ENCODE data around the gene CFAP61.

Gene CFAP61

DNA sequence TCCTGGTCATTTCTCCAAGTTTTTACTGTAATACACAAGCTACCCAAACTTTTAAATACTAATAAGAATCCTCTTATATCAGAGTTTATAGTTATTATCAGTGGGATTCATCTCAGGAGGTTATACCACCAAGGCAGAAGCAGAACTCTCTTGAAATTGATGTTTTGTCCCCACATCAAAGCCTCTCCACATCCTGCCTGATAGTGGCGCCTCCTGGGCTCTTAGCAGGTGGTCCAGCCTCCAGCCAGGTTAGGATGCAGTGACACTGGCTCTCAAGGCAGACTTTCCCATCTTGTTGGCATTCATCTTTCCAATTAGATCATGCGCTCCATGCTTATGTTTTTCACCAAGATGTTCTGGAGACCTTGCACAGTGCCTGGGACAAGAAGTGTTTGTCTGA is 233.7 kb downstream of the CFAP61 start:
- no peak for DNase-seq

DNA sequence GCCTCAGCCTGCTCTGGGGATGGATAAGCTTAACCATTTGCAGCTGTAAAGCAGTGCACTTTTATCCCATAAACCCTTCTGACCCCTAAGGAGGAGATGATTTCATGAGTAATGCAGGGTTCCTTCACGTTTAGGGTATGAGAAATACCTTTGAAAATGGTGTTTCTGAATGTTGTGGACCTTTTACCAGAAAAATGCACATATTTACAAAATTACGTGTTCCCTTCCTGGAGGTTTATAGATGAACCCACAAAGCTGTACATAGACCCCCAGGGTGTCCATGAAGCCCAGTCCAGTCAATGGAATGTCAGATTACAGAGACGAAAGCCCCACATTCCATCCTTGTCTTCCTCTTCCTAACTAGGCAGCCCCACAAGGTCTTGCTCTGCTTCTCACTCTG is 237.0 kb downstream of the CFAP61 start:
- no peak for DNase-seq

DNA sequence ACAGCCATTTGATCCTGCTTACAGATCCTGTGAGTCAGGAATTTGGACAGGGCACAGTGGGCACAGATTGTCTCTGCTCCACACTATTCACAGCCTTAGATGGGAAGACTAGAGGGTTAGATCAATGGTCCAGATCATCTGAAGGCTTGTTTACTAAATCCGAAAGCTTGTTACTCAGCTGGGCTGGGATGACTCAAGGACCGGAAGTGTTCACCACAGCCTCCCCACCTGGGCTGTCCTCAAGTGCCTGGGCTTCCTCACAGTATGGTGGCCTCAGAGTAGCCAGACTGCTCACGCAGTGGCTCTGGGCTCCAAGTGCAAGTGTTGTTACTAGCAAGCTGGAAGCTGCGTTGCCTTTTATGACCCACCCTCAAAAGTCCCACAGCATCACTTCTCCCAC is 240.1 kb downstream of the CFAP61 start:
- no peak for DNase-seq

DNA sequence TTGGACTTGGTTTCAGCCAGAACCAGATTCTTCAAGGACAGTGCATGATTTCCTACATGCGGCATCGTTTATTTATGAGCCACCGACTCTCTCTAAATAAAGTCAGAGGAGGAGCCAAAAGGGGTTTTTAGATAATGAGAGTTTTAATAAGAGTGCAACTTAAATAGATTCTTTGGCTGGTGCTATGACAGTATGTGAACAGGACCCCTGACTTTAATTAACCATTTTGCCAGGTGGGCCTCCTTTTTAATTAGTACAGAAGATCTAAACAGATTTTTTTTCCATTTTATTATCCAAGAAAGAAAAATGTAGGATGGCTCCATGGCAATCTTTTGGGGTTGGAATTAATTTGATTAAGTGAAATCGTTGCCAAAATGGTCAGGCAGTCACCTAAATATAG is 240.8 kb downstream of the CFAP61 start:
- no peak for DNase-seq

DNA sequence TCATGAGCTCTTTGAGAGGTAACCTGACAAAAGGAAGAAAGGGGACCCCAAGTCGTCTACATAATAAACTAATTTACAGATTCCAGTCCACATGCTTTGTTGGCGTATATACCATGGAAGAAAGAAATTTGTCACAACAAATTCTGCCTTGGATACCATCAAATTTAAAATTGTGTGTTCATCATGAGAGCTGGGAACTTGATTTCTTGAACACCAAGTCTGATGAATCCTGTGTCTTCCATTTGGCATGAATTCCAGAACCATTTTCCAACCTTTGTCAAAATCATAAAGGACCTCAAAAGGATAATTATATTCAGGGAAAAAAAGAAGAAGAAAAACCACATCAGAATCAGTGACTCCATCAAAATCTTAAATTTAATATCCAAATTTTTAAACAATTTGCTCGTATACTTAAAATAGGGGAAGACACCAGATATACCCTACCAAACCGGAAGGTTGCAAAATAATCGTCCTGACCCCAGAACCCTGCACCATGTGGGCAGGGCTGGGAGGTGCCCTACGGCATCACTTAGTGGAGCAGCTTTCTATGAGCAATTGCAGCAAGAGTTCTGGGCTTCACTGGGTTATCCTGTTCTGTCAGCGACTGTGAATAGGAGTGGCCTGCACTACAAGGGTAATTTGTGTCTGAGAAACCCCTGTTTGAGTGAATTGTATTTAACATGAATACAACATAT is 241.5 kb downstream of the CFAP61 start:
- no peak for DNase-seq

DNA sequence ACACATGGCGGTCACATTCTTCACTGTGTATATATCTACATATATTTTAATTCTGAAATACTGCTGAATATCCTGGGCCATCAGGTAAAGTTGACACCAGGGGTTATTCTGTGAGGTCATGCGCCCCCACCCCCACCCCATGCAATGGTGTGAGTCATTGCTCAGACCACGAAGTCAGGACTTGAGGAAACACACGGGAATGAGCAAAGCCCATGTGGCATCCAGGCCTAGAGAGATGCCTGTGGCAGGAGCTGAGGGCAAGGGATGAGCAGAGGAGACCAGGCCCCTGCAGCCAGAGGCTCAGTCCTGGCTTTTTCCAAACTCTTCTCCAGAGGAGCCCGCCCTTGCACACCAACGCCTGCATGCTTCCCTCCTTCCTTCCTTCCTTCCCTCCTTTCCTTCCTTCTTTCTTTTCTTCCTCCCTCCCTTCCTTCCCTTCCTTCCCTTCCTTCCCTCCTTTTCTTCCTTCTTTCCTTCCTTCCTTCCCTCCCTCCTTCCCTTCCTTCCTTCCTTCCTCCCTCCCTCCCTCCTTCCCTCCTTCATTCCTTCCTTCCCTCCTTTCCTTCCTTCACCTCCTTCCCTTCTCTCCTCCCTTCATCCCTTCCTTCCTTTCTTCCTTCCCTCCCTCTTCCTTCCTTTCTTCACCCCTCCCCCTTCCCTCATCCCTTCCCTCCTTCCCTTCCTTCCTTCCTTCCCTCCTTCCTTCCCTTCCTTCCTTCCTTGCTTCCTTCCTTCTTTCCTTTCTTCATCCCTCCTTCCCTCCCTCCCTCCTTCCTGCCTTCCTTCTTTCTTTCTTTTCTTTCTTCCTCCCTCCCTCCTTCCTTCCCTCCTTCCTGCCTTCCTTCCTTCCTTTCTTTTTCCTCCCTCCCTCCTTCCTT is 243.5 kb downstream of the CFAP61 start:
- no peak for DNase-seq

DNA sequence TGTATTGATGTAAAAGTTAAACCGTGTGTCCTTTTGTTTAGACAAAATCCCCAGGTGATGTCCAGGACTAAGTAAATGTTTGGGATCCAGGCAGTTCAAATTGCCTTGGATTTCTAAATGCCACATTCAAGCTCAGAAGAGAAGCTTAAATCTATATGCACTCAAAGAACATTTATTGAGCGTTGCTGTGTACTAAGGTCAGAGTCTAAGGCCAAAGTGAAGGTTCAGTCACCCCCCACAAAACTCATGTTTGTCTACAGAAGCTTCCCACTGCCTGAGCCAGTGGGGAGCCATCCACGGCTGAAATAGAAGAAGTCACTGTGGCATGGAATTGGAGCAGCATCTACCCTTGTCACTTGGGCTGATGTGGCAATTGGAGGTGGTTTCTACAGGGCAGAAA is 244.8 kb downstream of the CFAP61 start:
- no peak for DNase-seq

DNA sequence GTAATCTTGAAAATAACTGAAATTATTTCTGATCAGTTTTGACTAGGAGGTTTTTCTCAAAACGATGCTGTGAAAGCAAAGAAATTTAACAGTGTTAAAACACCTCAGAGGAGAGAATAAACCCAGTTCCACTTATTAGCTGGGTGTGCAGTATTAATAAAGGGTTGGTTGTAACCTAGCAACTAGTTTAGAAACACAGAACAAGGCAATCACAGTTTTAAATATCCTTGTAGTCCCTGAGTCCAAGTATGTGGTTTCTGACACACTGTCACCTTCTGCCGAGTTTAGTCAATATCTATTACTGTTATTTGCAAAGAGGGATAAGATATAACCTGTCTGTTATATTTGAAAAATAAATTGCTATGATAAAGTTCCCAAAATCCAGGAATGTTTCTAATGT is 245.4 kb downstream of the CFAP61 start:
- DNase-seq, result no peak

DNA sequence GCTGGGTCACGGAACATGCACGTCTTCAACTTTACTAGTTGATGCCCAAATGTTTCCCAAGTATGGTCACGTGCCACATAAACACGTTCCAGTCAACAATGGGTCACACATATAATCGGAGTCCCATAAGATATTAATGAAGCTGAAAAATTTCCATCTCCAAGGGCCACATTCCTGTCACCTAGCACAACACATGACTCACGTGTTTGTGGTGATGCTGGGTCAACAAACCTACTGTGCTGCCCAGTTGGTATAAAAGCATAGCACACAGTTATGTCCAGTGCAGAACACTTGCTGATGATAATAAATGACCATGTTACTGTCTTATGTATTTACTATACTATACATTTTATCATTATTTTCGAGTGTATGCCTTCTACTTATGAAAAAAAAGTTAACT is 247.6 kb downstream of the CFAP61 start:
- no peak for DNase-seq

DNA sequence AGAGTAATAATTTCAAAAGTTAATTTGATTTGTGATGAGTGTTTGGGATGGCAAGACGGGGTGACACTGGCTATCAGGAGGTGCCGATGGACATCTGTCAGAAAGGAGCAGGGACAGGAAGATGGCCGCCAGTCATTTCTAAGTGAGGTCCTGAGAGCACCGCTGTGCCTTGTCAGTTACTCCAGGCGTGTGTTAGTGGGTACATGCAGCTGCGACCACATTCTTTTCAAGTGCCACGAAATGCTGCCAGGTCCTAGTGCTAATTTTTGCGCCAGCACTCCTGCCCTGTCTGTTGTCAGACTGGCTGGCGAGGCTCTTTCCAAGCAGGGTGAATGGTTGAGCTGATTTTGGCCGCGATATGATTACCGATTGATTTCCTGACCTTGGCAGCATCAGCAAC is 251.0 kb downstream of the CFAP61 start:
- DNase-seq, result peak; percentile 39

DNA sequence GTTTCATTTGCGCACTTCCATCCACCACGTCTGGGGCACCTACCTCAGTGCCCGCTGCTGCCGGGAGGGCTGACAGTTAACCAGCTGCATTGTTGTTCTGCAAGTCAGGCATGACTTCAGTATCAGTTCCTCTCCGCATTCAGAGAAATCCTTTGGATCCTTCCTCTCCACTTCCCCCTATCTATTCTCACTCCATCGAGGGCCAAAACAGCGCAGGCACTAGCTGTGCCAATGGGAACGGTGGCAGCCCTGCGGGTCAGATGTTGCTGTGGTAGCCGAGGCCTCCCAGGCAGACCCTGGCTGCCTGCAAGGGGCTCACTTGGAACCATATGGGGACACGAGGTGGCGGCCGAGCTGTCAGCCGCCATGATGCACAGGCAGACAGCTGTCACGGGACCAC is 251.4 kb downstream of the CFAP61 start:
- DNase-seq, result no peak

DNA sequence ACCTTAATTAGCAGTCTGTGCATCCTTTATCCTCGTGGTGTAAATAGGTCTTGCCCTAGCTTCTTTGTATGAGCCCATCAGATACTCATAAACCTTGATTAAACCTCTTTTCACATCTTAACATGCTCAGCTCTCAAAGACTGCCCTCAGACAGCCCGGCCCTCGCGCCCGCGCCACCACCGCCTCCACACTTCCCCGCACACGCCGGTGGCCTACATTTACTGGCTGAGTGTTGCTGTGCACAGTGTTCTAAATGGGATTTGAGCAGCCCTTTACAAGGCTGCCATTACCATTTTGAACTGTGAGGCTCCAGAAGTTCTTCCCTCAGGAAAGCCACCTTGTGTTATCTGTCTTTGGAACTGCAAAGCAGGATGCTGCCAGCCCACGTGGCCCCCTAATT is 252.6 kb downstream of the CFAP61 start:
- DNase-seq, result no peak

DNA sequence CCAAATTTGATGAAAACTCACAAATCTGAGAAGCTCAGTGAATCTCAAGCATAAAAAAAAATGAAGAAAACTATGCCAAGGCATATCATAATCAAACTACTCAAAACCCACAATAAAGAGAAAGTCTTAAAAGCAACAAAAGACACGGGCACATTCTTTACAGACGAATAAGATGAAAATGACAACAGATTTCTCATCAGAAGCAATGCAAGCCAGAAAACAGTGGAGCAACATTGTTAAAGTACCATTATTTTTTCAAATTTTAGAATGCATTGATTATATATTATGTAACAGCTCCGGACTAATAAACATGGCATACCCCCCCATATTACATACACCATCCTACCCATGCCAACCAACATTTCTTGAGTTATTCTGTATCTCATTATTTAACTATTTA is 260.2 kb downstream of the CFAP61 start:
- DNase-seq, result no peak

DNA sequence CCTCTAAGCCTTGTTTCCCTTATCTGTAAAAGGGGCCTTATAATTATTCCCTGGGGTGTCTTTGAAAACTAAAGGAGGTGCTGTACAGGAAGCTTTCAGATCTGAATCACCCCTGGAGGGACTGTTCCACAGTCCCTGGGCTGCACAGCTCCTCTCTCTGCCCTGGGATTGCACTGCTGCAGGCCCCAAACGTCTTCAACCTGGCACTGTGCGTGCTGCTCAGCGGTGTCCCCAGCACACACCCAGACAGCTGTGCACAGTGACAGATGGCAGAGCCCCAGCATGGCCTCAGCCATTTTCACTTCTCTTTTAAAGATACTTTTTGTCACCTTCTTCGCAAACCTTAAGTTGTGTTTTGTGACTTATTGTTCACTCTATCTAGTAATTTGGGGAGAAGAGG is 264.9 kb downstream of the CFAP61 start:
- DNase-seq, result no peak

DNA sequence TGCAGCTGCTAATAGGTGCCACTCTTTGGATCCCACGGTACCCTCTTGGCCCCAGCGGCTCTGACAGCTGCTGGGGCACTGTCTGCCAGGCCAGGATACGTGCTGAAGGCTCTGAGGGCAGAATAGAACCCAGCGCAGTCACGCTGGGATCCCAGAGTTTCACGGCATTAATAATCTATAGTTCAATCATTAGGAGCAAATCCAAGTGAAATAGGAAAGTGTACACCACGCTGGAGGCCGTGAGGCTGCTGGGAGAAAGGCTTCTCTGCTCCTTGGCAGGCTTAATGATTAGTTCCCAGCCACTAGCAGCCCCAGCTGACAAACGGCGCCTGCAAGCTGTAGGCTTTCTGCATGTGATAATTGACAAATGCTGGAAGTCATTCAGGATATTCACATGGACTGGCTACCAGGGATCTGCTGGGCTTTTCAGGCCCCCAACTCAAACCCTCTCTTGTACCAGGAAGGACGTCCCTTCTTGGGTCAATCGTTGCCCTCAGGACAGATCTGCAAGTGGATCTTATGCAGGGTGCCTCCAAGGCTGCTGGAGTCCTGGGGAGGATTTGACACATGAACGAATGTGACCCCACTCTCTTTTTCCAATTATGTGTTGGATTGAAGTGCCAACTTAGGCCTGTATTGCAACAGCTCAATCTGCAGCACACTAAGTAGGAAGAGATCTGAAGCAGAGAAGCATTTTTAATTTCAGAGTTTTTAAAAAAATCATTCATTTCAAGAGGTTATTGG is 265.5 kb downstream of the CFAP61 start:
- DNase-seq, result no peak

DNA sequence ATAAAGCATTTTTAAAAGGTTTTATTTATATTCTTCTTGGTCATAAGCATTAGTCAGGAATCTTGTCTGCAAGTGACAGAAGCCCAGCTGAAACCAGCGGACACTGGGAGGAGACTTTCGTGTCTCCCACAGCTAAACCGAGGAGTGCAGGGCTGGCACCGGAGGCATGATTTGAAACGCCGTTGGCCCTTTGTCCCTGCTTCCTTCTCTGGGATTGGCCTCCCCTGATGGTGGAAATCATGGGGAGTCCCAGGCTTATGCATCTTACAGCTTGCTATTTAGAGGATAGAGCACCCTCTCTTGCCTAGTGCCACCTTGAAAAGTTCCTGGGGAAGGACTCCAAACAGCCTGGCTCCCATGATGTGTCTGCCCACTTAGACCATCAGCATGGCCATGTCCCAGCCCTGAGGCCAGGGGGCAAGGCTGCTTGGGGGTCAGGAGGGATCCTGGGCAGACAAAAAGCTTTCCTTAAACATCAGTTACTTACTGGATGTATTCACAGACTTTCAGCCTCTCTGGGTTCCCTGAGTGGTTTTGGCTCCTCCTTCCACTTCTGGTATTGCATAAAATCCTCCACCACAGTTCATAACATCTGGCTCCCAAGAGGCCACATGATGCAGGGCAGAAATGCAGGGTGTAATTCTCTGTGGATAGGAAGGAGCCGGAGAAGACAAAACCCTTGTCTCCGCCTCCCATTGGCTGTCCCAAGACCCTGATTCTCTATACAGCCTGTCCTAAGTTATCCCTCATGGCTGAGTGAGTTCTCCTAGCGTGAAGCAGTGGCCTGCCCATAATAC is 266.2 kb downstream of the CFAP61 start:
- DNase-seq, result no peak

DNA sequence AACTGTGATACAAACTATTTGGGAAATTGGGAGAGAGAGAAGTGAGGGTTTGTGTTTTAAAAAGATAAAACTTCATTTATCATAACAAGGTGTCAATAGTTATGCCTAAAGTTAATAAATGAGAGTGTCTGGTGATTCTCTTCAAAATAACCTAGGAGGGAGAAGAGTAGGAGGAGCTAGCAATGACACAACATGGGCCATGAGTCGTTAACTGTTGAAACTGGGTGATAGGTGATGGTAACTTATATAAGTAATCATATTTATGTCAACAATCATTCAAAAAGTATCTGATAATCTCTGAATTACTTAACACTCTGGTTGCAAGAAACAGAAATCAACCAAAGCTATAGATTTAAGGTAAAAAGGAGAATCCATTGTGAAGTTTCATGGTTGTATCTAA is 268.8 kb downstream of the CFAP61 start:
- DNase-seq, result no peak

DNA sequence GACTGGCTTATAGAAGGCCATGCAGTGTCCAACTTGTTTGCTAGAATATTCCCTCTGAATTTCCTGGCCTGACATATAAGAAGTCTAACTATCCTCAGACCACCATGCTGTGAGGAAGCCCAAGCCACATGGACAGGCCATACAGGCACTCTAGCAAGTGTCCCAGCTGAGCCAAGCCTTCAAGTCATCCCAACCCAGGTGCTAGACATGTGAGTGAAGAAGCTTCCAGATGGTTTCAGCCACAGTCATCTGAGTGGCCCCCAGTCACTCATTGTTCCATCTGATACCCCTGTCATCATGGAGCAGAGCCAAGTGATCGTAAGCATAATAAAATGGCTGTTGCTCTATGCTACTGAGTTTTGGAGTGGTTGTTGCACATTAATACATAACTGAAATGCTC is 269.6 kb downstream of the CFAP61 start:
- no peak for DNase-seq

DNA sequence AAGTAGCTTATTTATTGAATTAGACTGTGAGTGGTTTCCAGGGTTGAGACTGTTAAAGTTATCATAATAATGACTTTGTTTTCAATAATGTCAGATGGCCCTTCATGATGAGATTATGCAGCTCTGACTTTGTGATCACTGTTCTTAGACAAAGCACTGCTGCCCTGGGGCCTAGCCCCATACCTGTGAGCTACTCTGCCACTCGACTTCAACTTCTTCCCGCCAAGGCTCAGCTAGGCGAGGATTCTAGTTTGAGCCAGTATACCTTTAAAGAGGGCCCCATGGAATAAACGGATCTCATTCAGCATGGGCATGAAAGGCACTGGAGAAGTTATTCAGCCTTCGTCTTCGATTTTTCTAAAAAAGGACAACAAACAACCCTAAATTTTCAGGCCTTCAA is 270.6 kb downstream of the CFAP61 start:
- DNase-seq, result no peak

DNA sequence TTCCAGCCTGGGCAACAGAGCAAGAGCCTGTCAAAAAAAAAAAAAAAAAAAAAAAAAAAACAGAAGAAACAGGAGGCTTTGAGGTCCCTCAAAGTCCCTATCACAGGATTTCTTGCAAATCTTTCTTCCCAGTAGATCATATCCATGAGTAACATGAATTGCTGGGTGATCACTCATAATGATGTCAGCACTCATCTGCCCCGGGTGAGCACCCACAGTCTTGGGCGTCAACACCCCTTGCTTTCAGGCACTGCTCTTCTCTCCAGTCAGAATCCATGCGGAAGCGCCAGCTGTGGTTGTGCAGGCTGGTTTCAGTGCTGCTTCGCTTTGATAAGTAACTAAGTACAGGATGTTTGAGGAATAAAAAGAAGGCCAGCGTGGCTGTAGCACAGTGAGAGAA is 275.4 kb downstream of the CFAP61 start:
- DNase-seq, result no peak

DNA sequence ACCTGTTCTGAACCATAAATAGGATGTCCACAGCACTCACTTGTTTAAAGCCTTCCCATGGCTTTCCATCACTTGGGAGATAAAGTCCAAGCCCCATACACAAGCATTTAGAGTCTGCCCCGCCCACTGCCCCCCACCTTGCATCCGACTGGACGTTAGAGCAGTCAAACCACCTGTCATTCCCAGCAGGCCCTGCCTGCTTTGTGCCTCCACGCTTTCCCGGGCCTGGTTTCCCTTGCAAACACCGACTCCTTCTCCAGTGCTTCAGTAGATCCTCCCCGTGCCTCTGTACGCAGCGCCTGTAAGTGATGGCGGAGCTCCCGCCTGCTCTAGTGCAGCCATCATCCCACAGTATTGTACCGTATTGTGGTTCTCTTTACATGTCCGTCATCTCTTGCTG is 277.2 kb downstream of the CFAP61 start:
- no peak for DNase-seq

DNA sequence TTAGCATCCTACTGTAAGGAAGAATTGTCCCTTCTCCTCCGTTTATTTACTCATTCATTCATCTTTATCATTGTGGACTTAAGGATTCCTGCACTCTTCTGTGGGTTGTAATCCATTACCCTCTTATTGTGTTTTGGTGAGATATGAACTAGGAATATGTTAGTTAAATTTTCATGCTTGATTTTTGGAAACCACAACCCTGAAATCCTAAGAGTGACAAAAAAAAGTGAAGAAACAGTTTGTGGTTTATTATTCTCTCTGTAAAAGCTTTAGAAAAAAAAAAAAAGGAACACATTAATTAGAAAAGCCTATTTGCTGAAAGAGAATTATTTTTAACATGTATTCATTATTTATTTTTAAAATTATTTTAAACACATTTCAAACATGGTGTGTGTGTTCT is 278.8 kb downstream of the CFAP61 start:
- no peak for DNase-seq

DNA sequence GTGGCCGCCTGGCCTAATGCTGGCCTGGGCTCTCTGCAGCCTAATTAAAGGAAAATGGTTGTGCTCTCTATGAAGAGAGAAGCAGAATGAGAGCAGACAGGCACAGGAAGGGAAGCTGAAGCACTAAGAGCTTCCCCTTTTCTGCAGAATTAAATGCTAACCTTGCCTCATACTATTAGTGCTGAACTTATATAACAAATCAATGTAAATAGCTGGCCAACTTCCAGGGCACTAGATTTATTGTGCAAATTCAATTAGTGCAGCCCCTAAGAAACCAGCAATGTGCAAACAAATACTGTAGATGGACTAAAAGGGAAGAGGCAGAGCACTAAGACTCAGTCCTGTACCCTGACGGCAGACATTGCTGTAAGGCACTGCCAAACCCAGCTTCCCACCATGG is 279.5 kb downstream of the CFAP61 start:
- DNase-seq, result no peak
